NCI-H774 (cell line): ENCODE results near the gene RNASEH1.
"Not testable (repeated sequence)": the region's sequence is repeated elsewhere in the genome, so short reads cannot be mapped to it uniquely, and the experiment has no call there.

ENCODE experiments used
- DNase-seq: peaks from one replicate; lab custom pipeline; 2025; lab: John Stamatoyannopoulos, UW

Gene RNASEH1

GRCh38 chr2:3589086-3589485 lies 31.0 kb upstream of the RNASEH1 start:
- DNase-seq = no peak

DNA sequence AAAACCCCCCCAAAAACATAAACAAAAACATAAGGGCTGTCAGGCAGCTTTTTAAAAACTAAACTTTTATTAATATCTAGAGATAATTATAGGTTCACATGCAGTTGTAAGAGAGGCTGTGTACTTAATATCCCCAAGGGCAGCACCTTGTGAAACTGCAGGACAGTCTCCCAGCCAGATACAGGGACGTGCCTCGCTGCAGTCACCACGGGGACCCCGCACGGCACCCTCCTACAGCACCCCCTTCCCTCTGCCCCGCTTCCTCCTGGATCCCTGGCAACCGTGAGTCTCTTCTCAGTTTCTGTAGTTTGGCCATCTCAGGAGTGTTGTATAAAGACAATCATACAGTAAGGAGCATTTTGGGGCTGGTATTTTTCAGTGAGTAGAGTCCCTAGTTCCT lies 30.0 kb upstream of the RNASEH1 start:
- DNase-seq = no peak

DNA sequence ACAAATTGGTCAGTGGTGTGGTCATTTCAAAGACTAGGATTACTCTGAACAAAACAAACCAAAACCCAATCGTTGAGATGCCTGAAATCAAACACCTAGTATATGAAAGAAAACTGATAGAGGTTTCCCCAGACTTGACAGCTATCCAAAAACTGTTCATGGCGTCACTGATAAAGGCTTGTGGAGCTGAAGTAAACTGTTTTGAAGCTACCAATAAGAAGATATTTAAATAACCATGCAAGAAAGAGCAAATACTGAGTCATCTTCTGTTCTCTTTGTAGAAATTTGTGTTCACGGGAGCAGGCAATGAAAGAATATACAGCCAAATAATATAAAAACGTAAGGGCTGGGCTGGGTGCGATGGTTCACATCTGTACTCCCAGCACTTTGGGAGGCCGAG lies 29.3 kb upstream of the RNASEH1 start:
- DNase-seq = no peak

- DNase-seq = no peak
These were observed 28.9 kb upstream of the RNASEH1 start for GRCh38 chr2:3587021-3587420.

DNA sequence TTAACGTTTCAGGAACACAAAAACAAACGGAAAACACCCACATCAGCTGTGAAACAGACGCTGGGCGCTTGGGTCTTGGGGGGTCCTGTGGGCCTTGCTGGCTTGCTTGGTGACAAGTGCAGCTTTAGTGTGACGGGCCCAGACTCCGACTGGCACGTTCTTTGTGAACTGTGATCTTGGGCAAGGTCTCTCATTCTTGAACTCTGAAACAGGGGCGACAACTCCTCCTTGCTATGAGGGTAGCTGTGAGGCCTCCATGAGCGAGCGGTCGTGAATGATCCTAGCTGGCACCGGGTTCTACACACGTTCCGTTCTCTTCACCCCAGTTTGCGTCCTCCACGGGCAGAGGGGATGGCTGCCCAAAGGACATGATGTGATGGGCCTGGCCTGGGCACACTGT lies 28.1 kb upstream of the RNASEH1 start:
- no peak for DNase-seq

GRCh38 chr2:3585261-3586109 lies 27.4 kb upstream of the RNASEH1 start:
- no peak for DNase-seq

DNA sequence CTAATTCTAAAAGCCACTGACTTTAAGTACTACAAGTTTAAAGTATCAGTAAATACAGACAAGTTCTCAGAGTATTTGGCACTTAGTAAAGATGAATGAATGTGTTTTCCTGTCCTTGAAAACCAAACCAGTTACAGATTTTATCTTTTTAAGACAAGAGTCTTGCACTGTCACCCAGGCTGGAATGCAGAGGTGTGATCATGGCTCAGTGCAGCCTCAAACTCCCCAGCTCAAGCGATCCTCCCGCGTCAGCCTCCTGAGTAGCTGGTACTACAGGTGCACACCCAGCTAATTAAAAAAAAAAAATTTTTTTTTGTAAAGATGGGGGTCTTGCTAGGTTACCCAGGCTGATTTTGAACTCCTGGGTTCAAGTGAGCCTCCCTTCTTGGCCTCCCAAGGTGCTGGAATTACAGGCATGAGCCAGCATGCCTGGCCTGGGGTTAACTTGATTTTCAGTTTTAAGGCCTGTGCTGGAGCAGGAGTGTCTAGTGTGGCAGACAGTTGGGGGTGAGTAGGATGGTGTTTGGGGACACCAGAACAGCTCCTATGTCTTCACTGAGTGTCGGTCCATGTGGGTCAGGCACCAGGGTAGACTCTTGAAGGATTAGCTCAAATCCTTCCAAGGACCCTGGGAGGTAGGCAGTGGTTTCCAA lies 26.6 kb upstream of the RNASEH1 start:
- no peak for DNase-seq

GRCh38 chr2:3584076-3584475 lies 25.9 kb upstream of the RNASEH1 start:
- no peak for DNase-seq

DNA sequence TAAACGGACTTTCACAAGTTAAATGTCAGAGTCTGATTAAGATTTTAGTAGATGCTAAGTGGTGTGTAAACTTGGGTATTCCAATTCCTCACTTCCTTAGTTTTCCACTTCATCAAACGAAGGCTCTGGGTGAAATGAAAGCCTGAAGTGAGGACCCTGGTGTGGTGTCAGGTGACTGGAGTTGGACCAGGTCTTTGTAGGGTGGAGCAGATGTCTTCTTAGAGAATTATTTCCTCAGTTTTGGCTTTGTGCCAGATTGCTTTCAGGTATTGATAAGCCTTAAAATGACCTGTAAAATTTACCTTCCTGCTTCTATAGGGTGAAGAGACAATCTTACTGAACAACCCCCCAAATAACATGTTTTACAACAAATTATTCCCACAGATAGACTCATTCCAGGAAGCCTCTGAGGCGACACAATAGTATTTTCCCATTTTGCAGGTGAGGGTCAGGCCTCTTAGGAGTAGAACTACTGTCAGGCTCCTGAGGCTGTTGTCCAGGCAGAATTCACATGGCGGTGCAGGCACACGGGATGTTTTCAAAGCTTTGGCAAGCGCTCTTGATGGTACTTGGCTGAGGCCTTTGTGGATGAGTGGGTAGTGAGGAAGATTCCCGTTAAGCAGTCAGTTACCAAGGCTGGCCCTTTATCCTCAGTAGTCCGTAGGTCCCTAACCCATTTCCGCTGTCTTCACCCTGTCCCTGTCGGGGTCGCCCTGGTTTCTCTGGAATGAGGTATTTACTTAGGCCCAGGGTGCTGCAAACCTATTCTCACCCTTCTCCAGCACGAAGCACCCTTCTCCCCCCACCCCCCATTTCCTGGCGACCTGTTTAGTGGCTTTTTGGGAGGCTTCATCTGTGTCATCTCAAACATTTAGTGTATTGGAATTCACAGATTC lies 23.5 kb upstream of the RNASEH1 start:
- no peak for DNase-seq

- DNase-seq = no peak
These were observed 22.3 kb upstream of the RNASEH1 start for GRCh38 chr2:3580449-3580848.

GRCh38 chr2:3578987-3579386 lies 20.9 kb upstream of the RNASEH1 start:
- no peak for DNase-seq

DNA sequence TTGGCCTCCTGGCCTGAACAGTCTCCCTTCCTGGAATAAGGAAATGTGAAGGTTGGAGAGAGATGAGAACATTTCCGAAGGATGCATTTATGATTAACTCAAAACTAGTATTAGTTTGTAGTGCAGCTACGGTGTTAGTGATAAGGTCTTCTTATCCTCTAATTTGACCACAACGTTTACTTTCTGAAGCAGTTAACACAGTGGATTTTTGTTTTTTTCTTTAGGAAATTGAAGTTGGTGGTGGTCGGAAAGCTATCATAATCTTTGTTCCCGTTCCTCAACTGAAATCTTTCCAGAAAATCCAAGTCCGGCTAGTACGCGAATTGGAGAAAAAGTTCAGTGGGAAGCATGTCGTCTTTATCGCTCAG lies 18.1 kb upstream of the RNASEH1 start:
- DNase-seq = not testable (repeated sequence)

- DNase-seq = no peak
These were observed 17.6 kb upstream of the RNASEH1 start for GRCh38 chr2:3575534-3576262.

DNA sequence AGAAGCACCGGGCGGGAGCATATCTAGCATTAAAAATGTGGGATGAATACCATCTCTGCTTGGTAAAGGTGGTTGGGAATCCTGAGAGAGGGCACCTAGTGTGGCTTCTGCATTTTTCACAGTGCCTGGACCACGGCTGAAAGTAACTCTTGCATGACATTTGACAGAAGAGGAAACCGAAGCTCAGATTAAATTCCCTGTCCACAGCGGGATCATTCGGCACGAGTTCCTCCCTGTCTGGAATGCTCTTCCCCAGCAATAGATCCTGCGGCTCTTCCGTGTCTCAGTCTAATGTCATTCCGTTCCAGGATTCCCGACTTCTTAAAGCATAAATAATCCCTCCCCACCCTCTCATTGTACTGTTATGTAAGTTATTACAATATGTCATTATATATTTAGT lies 16.0 kb upstream of the RNASEH1 start:
- DNase-seq = no peak

GRCh38 chr2:3572620-3573019 lies 14.5 kb upstream of the RNASEH1 start:
- no peak for DNase-seq

DNA sequence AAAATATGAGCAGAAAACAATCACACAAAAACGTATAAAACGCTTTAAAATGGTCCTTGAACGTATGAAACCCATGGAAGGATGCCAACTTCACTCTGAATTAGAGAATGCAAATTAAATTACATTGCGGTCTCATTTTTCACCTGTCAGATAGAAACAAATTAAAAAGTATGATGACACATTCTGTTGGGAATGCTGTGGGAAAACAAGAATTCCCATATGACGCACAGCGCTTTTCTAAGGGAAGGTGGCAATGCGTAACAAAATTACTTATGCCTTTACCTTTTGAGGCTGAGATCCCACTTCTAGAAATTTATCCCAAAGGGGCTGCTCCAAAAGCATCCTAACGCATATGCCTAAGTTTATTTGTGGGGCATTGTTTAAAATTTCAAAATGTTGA lies 13.2 kb upstream of the RNASEH1 start:
- no peak for DNase-seq

GRCh38 chr2:3569656-3570055 lies 11.5 kb upstream of the RNASEH1 start:
- DNase-seq = not testable (repeated sequence)

DNA sequence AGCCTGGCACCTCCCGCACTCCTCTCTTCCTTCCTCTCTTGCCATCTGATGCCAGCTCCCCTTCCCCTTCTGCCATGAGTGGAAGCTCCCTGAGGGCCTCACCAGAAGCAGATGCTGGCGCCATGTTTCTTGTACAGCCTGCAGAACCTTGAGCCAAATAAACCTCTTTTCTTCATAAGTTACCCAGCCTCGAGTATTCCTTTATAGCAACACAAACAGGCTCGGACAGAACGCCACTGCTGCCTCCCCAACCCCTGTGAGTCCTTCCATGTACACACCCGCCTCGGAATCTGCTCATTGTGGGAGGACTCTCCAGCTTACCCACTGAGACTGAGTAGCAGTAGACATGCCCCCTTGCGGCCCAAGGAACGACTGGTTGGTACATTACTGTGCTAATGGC lies 8.7 kb upstream of the RNASEH1 start:
- no peak for DNase-seq

DNA sequence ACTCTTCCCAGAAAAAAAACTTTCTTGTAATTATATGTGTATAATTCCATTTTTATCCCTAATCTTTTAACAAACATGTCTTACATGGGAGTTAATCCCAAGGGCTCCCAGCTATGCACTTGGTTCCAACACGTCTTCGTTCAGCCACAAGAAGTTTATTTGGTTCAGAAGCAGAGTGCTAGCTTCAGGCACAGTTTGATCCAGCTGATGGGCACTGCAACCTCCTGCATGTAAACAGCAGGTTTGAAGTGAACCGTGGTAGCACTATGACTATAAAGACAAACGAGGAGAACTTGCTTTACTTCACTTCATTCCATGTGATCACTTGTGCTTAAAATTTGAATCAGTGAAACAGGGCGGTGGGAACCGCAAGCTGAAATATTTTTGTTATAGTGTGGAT lies 7.0 kb upstream of the RNASEH1 start:
- no peak for DNase-seq

DNA sequence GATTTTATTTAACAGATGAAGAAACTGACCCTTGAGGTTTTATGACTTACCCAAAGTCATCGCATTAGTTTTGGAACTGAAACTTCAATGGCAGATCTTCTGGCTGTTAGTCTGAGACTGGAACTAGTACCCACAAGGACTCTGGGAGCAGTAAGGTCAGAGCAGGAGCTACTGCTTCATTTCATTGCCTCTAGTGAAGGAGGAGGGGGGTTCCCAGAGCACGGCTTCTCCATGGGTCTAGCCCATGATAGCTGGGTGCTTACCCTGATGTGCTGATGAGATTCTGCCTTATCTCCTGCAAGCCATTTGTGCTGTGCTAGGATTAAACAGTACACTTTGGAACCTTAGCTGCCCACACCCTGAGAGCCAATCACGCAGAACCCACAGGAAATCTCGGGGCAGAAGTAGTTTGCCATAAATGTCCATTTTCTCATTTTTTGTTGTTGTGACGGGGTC lies 5.4 kb upstream of the RNASEH1 start:
- no peak for DNase-seq

GRCh38 chr2:3557639-3558204 lies 411 bp downstream of the RNASEH1 start:
- DNase-seq = no peak

DNA sequence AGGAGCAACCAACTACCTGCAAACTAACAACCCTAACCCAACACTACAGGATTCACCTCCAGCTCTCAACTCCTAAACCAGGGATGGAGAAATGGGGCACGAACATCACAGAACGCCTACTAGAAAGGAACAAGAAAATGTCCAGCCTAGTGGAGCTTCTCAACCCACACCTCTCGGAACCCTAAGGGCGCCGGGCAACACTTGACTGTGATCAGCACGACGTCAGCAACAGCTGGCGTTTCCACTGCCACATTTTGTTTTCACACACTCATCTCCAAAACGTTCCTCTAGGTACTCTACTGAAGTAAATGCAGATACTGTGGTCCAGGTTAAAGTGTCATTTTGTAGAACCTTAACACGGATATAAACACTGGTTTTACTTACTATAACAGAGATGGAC lies 4.2 kb downstream of the RNASEH1 start:
- no peak for DNase-seq
